HepG2 (cell line): ENCODE results near the gene SLC13A3. TPM values are rescaled to one million over a fixed set of nuclear protein-coding genes. Genes with fewer than 3 reads are reported as not detected.
A peak's percentile ranks its signal among the peaks of the same experiment; 100 is the strongest.

Experiments
- ATAC-seq: fragments of 200-7000 bp; cut with Tn5 transposase; 3 replicates; pipeline ENCODE4 v1.9.1; 2020; ENCODE audit warnings: mild to moderate bottlenecking, moderate library complexity
- BruUV-seq: library from RNA; stranded (reverse); fragments of 400-500 nt; replicated peaks from 2 replicates; lab custom pipeline; 2021; lab: Mats Ljungman, UMichigan
- CTCF ChIA-PET: fragments of 300-600 bp; formaldehyde crosslinking; extraction: SDS; loops from one replicate; lab custom pipeline; 2021; ENCODE audit warnings: low total read pairs, inconsistent platforms, low intra/inter-chr PET ratio; lab: Yijun Ruan, JAX
- POLR2A ChIA-PET: fragments of 350-600 bp; sonication (Branson Sonifier 250); formaldehyde crosslinking; loops from one replicate; lab custom pipeline; 2020; ENCODE audit warnings: antibody characterized with exemption, inconsistent platforms; lab: Yijun Ruan, JAX
- DNase-seq: peaks from one replicate; pipeline ENCODE4 v3.0.0-alpha.2; 2015; ENCODE audit warnings: low spot score
- FAIRE-seq: peaks from 3 replicates; lab custom pipeline; 2011; peaks lifted over from hg19 to GRCh38; lab: Jason Lieb, UNC
- H2AFZ ChIP-seq: one replicate; pipeline ENCODE4 v1.6.1; 2011; ENCODE audit warnings: low read length, inconsistent platforms
- H3K27ac ChIP-seq: fragments of 300-600 bp; 3 replicates; pipeline ENCODE4 v1.8.0; 2011; ENCODE audit warnings: mixed run types, mild to moderate bottlenecking, mixed read lengths, low read length, inconsistent platforms; ENCODE audit not compliant: insufficient read depth; ENCODE audit errors: extremely low read length
- H3K27me3 ChIP-seq, 2 experiments: fragments of 200-600 bp in 1 of 2; 2 replicates in 1 of 2; 3 replicates in 1 of 2; pipeline versions ENCODE4 v1.6.0 to v1.8.0; 2011; ENCODE audit warnings: low read length in 2 of 2, mild to moderate bottlenecking in 2 of 2, moderate library complexity in 2 of 2, inconsistent platforms in 1 of 2; ENCODE audit not compliant: insufficient read depth in 2 of 2, control insufficient read depth in 1 of 2
- H3K36me3 ChIP-seq, 2 experiments: fragments of 200-600 bp in 1 of 2; replicated peaks in 1 of 2; 2 replicates in 1 of 2; 3 replicates in 1 of 2; pipeline versions ENCODE4 v1.5.1 to v1.8.0; 2011; ENCODE audit warnings: low read length in 2 of 2, inconsistent platforms in 1 of 2; ENCODE audit not compliant: insufficient read depth in 2 of 2, control insufficient read depth in 1 of 2
- H3K4me1 ChIP-seq: 2 replicates; pipeline ENCODE4 v1.5.1; 2012; ENCODE audit warnings: low read length, inconsistent platforms; ENCODE audit not compliant: insufficient read depth
- H3K4me2 ChIP-seq: 2 replicates; pipeline ENCODE4 v1.6.0; 2011; ENCODE audit warnings: low read depth, low read length, inconsistent platforms
- H3K4me3 ChIP-seq, 3 experiments: fragments of 200-600 bp in 1 of 3; sonication (generic), shearing (Covaris generic) in 1 of 3; replicated peaks in 1 of 3; 2 replicates each; pipeline ENCODE4 v1.5.1; 2011 to 2016; ENCODE audit warnings: low read length in 3 of 3, inconsistent platforms in 2 of 3, low read depth in 2 of 3, mild to moderate bottlenecking in 2 of 3, control low read depth in 1 of 3, mixed read lengths in 1 of 3; ENCODE audit not compliant: insufficient read depth in 1 of 3
- H3K79me2 ChIP-seq: one replicate; pipeline ENCODE4 v1.6.1; 2011; ENCODE audit warnings: low read length, inconsistent platforms; ENCODE audit not compliant: insufficient read depth
- H3K9ac ChIP-seq: 2 replicates; pipeline ENCODE4 v1.6.0; 2011; ENCODE audit warnings: mild to moderate bottlenecking, low read depth, low read length, inconsistent platforms; ENCODE audit not compliant: insufficient read depth
- H3K9me3 ChIP-seq: 2 replicates; pipeline ENCODE4 v1.5.1; 2012; ENCODE audit warnings: mild to moderate bottlenecking, low read length
- H4K20me1 ChIP-seq: 2 replicates; pipeline ENCODE4 v1.6.0; 2011; ENCODE audit warnings: inconsistent platforms, mild to moderate bottlenecking, low read length, moderate library complexity; ENCODE audit not compliant: insufficient read depth
- CEBPB ChIP-seq: IDR thresholded peaks from 2 replicates; pipeline ENCODE4 v1.6.1; 2011; ENCODE audit warnings: low read depth, low read length, improper control_type of control experiment, borderline replicate concordance
- ELK4 ChIP-seq: sonication (generic); formaldehyde crosslinking; IDR thresholded peaks from 2 replicates; pipeline ENCODE4 v1.9.0; 2021; ENCODE audit warnings: missing genetic modification reagents, borderline replicate concordance
- GPN1 ChIP-seq: sonication (generic); formaldehyde crosslinking; IDR thresholded peaks from 2 replicates; pipeline ENCODE4 v1.5.1; 2020; ENCODE audit warnings: missing genetic modification reagents, borderline replicate concordance
- KMT2A ChIP-seq: sonication (generic); formaldehyde crosslinking; IDR thresholded peaks from 2 replicates; pipeline ENCODE4 v1.4.0; 2020; ENCODE audit warnings: missing genetic modification reagents
- MAFG ChIP-seq: sonication (generic); formaldehyde crosslinking; IDR thresholded peaks from 2 replicates; pipeline ENCODE4 v1.5.1; 2020; ENCODE audit warnings: mild to moderate bottlenecking, missing genetic modification reagents
- MXD4 ChIP-seq: IDR thresholded peaks from 2 replicates; pipeline ENCODE4 v1.6.1; 2016; ENCODE audit warnings: mild to moderate bottlenecking, missing biosample characterization, missing genetic modification reagents
- POLR2G ChIP-seq: fragments of 200-400 bp; formaldehyde crosslinking; IDR thresholded peaks from 2 replicates; pipeline ENCODE4 v1.6.1; 2018; ENCODE audit warnings: mild to moderate bottlenecking, low read depth, low read length, moderate library complexity
- SOX6 ChIP-seq, 2 experiments: fragments of 450-650 bp in 1 of 2; sonication (generic) in 1 of 2; formaldehyde crosslinking in 1 of 2; IDR thresholded peaks; 2 replicates each; pipeline versions ENCODE4 v1.4.0 to v1.6.1; 2017 to 2020; ENCODE audit warnings: antibody characterized with exemption in 1 of 2, mild to moderate bottlenecking in 1 of 2, missing genetic modification reagents in 1 of 2
- SP5 ChIP-seq: IDR thresholded peaks from 2 replicates; pipeline ENCODE4 v1.6.1; 2016; ENCODE audit warnings: low read depth, borderline replicate concordance
- ZFX ChIP-seq: sonication (generic); formaldehyde crosslinking; IDR thresholded peaks from 2 replicates; pipeline ENCODE4 v1.4.0; 2020; ENCODE audit warnings: mild to moderate bottlenecking, low read depth, missing genetic modification reagents, moderate library complexity
- ZNF512B ChIP-seq: sonication (generic); formaldehyde crosslinking; IDR thresholded peaks from 2 replicates; pipeline ENCODE4 v1.5.1; 2020; ENCODE audit warnings: missing genetic modification reagents, mild to moderate bottlenecking, borderline replicate concordance
- ZNF576 ChIP-seq: sonication (generic); formaldehyde crosslinking; IDR thresholded peaks from 2 replicates; pipeline ENCODE4 v1.4.0; 2020; ENCODE audit warnings: mild to moderate bottlenecking, missing genetic modification reagents
- WGBS: methylation state at CpG from one replicate; pipeline ENCODE4 v1.1.6; 2017; ENCODE audit warnings: low lambda C conversion rate; 5-methylcytosine and 5-hydroxymethylcytosine counted together
- in situ Hi-C: cut with HindIII; loops from 2 replicates; pipeline ENCODE4 v1.10.0; 2017; ENCODE audit warnings: low pct_unique_long_range_greater_than_20kb; ENCODE audit not compliant: extremely low pct_ligation_motif_present
- intact Hi-C: fragments of 100-400 bp; cut with micrococcal nuclease; formaldehyde crosslinking; loops from one replicate; pipeline ENCODE4 v1.10.0; 2022; ENCODE audit not compliant: unreplicated experiment
- polyA plus RNA-seq, 8 experiments: library from polyadenylated mRNA; depleted of rRNA in 3 of 8; stranded (reverse) in 7 of 8; unstranded in 1 of 8; fragments of >200 nt; fragmentation: Illumina TruSeq in 4 of 8; extraction: Trizol in 4 of 8; gene quantifications; 2 replicates each; pipeline versions ENCODE4 v1.2.1 to v1.2.3, GENCODE V29; 2011 to 2016; ENCODE audit warnings: low read depth in 4 of 8, missing spikeins in 1 of 8, mixed read lengths in 1 of 8; ENCODE audit not compliant: insufficient read depth in 1 of 8
- total RNA-seq, 5 experiments: library from RNA; depleted of rRNA; stranded (reverse); fragments of >200 nt; fragmentation: Illumina TruSeq; extraction: Trizol; gene quantifications; 2 replicates each; pipeline ENCODE4 v1.2.3, GENCODE V29; 2016; ENCODE audit warnings: low read depth in 1 of 5

Gene SLC13A3
- total and polyA plus RNA-seq, 2 of the 13 experiments (the other 11 are each of a cell fraction or from before 2014, with no cell fraction given) = 66.5 to 76.0 TPM

GRCh38 chr20:46558511-46558959, 92.7 kb downstream of the SLC13A3 start (continued):
- TF ChIP-seq KMT2A (CRISPR knock-in tag) (no peak), GPN1 (CRISPR knock-in tag) (no peak), SP5 (peak; percentile 55), ELK4 (CRISPR knock-in tag) (no peak), ZFX (CRISPR knock-in tag) (0 out of 2 replicates have a peak, but pooled peaks have one; percentile 34)

GRCh38 chr20:46557231-46557956, 93.9 kb downstream of the SLC13A3 start:
- 58% methylated on average over 8 of the region's 8 CpGs for WGBS
- Histone ChIP-seq H3K4me2 (no peak overlapping the region), H3K9ac (no peak overlapping the region), H4K20me1 (no peaks in the 10 kb centered on the region), H2AFZ (no peak overlapping the region), H3K4me1 (peaks cover 67% of the 10 kb centered on the region), H3K4me3 (no peak overlapping the region), H3K36me3 (no peaks in the 10 kb centered on the region; a peak in 1 of 5 replicates), H3K27me3 (no peaks in the 10 kb centered on the region), H3K79me2 (no peaks in the 10 kb centered on the region), H3K27ac (no peak overlapping the region), H3K9me3 (no peaks in the 10 kb centered on the region)
- ATAC-seq (no peak), DNase-seq (no peak), FAIRE-seq (no peak)
- ChIA-PET CTCF (interaction anchor here (3.4 kb wide), 1 partner anchor 124 kb away, joined by 19 read pairs; no protein-coding TSS in a partner anchor), POLR2A (no interaction called here)
- BruUV-seq = no TSS peak
- in situ Hi-C loops = no loop called here
- intact Hi-C loops = loop anchor here (5.0 kb wide), 1 partner anchor 35 kb away; no protein-coding TSS in a partner anchor
- TF ChIP-seq SOX6 (IDR thresholded peaks at IDR 0.05) (no peak), SOX6 (CRISPR knock-in tag; IDR thresholded peaks at IDR 0.05) (0 out of 2 replicates have a peak, but pooled peaks have one; percentile 14), ZNF512B (CRISPR knock-in tag) (no peak), ZNF576 (0 out of 2 replicates have a peak, but pooled peaks have one; percentile 31), CEBPB (peak; percentile 36; the same call in 1 of the 2 replicates), MAFG (CRISPR knock-in tag) (no peak), MXD4 (no peak), POLR2G (peak; percentile 32; the same call in 1 of the 2 replicates)
